GM12875 (cell line): Measurements from ENCODE around the gene BBLN.

ENCODE experiments used
- H3K4me3 ChIP-seq: one replicate; pipeline ENCODE4 v1.5.1; 2011; ENCODE audit warnings: low read depth, low read length, control low read depth
- TF ChIP-seq, protein P1 (sequence below): IDR thresholded peaks from 2 replicates; pipeline ENCODE4 v1.5.1; 2011; ENCODE audit warnings: low read depth, mild to moderate bottlenecking, control low read depth, inconsistent platforms, low read length, moderate library complexity, borderline replicate concordance; ENCODE audit not compliant: insufficient read depth

BBLN gene

GRCh38 chr9:128149001-128149701, 10.9 kb upstream of the BBLN start, which contains the start of gene LCN2:
Gene LCN2 (plus strand): TSS chr9:128149453. CDS start chr9:128149526, 73 bp downstream.
- TF ChIP-seq, protein P1, sequence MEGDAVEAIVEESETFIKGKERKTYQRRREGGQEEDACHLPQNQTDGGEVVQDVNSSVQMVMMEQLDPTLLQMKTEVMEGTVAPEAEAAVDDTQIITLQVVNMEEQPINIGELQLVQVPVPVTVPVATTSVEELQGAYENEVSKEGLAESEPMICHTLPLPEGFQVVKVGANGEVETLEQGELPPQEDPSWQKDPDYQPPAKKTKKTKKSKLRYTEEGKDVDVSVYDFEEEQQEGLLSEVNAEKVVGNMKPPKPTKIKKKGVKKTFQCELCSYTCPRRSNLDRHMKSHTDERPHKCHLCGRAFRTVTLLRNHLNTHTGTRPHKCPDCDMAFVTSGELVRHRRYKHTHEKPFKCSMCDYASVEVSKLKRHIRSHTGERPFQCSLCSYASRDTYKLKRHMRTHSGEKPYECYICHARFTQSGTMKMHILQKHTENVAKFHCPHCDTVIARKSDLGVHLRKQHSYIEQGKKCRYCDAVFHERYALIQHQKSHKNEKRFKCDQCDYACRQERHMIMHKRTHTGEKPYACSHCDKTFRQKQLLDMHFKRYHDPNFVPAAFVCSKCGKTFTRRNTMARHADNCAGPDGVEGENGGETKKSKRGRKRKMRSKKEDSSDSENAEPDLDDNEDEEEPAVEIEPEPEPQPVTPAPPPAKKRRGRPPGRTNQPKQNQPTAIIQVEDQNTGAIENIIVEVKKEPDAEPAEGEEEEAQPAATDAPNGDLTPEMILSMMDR, result no peak
- H3K4me3 ChIP-seq, result no peak within 1 kb of the TSS

GRCh38 chr9:128149951-128150593, 10.0 kb upstream of the BBLN start:
- no peak overlapping the region for H3K4me3 ChIP-seq
- TF ChIP-seq, protein P1, result no peak

DNA sequence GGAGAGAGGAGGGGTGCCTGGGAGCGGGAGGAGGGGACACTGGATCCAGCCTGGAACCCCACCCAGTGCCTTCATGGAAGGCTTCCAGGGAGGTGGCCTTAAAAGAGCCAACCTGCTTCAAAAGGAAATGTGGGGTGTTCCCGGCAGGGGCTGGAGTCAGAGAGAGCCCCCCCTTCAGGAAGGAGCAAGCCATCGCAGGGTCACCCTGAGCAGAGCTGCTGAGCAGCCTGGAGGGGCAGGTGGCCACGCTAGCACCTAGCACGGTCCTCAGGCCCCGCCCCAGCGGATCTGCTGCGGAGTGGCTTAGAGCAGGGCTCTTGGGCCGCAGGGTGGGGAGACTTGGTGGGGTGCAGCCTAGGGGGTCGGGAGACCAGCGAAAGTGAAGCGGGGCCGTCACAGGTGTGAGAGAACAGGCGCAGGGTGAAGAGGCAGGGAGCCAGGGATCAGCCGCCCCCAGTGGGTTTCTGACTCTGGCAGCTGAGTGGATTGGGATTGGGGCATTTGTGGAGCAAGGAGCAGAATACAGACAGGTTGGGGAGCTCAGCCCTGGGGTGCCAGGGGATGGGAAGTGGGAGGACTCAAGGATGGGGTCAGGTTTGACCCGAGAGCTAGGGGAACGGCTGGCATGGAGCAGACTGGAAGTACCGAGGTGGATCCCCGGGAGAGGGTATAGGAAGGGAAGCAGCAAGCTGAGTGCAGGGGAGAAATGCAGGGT, 9.3 kb upstream of the BBLN start:
- no peak overlapping the region for H3K4me3 ChIP-seq
- TF ChIP-seq, protein P1, result peak; percentile 56

DNA sequence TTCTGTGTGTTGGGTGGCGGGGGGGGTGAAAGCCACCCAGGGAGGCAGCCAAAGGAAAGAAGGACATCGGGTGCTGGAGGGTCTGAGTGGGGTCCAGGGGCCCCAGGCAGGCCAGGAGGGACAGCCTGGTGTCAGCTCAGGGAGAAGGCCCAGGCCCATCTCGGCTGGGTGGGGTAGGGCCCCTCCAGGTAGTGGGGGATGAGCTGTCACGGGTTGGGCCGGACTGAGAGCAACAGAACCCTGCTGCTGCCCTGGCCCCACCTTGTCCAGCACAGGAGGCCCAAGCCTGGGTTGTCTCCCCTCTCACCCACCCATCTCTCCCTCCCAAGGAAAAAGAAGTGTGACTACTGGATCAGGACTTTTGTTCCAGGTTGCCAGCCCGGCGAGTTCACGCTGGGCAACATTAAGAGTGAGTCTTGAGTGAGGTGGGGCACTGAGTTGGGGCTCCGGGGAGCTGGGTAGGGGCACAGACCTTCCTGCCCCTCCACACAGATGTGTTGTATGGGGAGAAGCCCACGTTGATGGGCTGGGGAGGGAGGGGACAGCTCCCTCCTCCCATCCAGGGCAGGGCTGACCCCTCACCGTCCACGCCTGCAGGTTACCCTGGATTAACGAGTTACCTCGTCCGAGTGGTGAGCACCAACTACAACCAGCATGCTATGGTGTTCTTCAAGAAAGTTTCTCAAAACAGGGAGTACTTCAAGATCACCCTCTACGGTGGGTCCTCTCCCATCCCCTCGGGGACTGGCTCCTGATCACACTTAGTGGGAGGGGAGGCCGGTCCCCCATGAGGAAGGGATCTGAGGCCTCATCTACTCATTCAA, 8.5 kb upstream of the BBLN start:
- H3K4me3 ChIP-seq, result no peak overlapping the region
- TF ChIP-seq, protein P1, result no peak

- TF ChIP-seq, protein P1, result no peak
- H3K4me3 ChIP-seq, result no peak overlapping the region
These were observed 7.7 kb upstream of the BBLN start for GRCh38 chr9:128152133-128153059.

GRCh38 chr9:128153060-128153946, 6.8 kb upstream of the BBLN start:
- H3K4me3 ChIP-seq, result no peak overlapping the region
- TF ChIP-seq, protein P1, result no peak
